ENCODE data around the gene RUNDC1.
A peak's percentile ranks its signal among the peaks of the same experiment; 100 is the strongest.

RUNDC1 gene

DNA sequence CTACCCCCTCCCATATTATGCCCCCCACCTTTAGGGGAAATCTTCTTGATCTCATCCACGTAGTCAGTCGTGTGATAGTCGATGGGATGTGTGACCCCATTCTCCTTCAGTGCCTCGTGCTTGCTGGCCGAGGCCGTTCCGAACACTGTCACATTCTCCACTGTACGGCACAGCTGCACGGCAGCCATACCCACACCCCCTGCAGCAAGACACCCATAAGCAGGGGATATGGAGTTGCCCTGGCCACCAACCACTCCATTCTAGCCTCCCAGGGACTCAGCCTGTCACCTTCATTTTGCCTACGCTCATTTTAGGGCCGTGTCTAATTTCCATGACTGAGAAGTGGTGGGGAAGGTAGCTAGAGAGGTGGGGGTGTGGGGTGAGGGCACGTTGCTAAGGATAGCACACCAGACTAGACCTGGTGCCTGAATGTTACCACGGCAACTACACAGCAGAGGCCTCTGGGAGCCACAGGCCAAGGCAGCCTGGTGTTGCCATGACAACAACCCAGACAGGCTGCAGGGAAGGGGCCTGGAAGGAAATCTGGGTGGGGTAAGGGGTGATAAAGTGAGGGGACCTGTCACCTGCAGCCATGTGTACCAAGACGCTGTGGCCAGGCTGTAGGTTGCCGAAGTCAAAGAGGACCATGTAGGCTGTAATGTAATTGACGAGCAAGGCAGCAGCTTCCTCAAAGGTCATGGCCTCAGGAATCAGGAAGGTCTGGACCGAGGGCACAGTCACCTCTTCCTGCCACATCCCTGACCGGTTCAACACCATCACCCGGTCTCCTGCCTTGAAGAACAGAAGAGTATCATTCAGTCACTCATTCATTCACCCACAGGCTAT is 37.9 kb downstream of the RUNDC1 start:
- no peak for FAIRE-seq

DNA sequence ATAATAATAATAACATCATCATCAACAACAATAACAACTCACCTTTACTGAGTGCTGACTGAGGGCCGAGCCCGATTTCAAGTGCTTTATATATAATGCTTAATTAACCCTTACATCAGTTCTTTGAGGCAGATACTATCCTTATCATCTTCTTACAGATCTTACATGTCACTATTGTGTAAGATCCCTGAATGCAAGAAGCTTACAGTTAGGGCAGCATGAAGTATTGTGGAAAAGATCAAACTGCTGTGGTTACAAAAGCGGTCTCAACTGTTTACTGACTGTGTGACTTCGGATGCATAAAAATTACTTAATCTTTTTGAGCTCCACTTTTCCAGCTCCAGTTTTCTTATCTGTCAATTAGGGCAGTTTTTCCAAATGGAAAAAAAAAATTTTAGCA is 38.6 kb downstream of the RUNDC1 start:
- DNase-seq (ENCODE audit: low spot score): no peak
- FAIRE-seq: no peak

More for the DNA sequence above, 37.9 kb downstream of the RUNDC1 start:
- DNase-seq (ENCODE audit: low spot score): no peak

DNA sequence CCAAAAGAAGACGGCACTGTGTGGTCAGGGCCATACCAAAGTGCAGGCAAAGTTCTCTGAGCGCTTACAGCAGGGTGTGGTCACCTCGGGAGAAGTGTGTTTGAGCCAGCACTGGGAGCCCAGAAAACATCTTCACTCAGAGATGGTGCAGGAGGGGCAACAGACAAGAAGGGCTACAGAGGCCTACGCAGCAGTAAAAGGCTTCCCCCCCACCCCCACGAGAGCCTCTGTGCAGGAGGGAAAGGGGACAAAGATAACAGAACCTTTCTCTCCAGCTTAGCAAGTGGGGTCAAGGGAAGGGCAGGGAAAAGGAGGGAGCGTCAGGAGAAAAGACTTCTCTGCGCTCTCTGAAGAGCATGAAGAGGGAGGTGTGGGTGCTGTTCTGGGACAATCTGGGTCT is 39.1 kb downstream of the RUNDC1 start:
- FAIRE-seq (no peak), DNase-seq (ENCODE audit: low spot score) (no peak)

DNA sequence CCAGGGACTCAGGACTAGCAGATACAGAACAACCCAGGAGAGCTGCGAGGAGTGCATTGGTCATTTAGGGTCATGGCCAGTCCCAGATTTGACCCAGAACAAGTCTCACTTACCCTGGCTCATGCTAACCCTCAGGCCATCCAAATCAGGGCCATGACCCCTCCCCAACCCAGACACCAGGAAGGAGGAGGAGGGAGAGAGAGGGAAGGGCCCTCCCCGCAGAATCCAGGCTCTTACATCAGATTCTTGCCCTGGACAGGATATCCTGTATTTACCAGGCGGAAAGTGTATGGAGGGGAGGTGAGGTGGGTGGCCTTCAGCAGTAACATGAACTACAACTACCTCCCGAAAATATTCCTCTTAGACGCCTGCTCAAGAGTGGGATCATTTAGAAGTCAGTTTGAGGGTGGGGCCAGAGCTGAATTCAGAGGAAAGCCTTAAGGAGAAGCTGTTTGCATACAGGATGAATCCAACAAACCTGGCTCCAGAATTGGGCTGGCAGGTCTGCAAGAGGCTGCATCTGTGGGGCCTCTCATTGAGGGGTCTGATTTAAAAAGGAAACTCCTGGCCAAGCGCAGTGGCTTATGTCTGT is 39.8 kb downstream of the RUNDC1 start:
- no peak for FAIRE-seq
- DNase-seq (ENCODE audit: low spot score): no peak

DNA sequence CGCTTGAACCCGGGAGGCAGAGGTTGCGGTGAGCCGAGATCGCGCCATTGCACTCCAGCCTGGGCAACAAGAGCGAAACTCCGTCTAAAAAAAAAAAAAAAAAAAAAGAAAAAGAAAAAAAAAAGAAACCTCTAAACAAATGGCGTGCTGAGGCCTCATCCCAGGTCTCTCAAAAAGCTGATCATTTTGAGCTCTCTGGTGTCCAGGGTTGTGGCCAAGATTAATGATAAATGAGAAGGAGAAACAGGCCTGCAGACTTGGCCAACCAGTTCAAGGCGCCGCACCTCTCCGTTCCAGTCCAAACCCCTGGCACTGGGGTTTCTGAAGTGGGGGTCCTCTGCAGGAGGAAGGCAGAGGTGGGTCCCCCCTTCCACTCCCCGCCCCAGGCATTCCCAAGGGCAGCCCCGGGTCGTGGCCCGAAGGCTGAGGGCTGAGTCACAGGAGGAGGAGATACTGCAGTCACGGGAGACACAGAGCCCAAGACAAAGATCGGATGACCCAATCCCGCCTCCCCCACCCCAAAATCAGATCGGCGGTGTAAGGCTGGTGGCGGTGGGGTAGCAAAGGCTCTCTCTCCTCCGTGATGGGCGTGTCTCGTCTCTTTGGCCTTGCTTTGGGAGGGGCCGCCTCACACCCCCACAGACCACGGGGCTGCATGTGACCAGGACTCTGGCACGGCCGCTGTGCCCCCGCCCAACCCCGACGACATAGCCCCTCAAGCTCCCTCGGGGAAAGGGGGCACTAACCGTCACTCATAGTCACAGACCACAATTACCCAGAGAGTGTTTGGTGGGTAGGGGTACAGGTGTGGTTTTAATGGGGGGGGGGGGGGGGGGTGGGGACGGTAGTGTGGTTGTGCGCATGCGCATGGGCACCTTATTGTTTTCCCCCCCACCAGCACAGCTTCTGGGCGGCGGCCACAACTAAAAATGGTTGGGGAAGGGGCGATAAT is 40.7 kb downstream of the RUNDC1 start:
- FAIRE-seq: no peak

DNA sequence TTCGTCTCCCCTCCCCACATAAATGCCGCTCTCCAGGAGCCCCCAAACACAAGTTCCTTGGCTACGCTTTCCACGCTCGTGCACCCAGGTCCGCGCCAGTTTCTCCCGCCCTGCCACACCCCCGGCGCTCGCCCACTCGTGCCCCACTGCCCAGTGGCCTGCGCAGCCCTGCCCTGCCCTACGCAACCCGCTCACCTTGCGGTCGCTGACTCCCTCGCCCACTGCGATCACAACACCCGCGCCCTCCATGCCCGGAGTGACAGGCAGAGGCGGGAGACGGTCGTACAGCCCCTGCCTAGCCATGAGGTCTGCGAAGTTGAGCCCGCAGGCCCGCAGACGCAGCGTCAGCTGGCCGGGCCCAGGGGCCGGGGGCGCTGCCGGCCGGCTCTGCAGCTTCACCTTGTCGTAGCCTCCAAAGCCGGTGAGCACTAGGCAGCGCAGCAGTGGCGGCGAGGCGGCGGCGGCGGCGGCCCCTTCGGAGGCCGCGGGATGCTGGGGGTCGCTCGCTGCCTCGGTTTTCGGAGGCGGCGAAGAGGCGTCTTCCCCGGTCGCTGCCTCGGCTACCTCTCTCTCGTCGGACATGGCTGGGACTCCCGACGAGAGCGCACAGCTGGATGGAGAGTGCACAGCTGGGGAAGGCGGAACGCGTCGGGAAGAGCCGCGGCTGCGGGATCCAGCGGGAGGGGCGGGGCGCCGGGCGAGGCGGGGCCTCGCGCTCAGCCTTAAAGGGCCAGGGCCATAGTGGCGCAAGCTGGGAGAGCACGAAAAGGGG is 41.6 kb downstream of the RUNDC1 start, which contains the start of gene VAT1:
Gene VAT1, minus strand, starts transcription at position 645 of the 772 bp plus-strand sequence. Its CDS starts 63 bp downstream, at position 582.
- no peak for FAIRE-seq
- peak; percentile 54 for DNase-seq (ENCODE audit: low spot score)

More for the DNA sequence above, 40.7 kb downstream of the RUNDC1 start:
- DNase-seq (ENCODE audit: low spot score): peak; percentile 55

DNA sequence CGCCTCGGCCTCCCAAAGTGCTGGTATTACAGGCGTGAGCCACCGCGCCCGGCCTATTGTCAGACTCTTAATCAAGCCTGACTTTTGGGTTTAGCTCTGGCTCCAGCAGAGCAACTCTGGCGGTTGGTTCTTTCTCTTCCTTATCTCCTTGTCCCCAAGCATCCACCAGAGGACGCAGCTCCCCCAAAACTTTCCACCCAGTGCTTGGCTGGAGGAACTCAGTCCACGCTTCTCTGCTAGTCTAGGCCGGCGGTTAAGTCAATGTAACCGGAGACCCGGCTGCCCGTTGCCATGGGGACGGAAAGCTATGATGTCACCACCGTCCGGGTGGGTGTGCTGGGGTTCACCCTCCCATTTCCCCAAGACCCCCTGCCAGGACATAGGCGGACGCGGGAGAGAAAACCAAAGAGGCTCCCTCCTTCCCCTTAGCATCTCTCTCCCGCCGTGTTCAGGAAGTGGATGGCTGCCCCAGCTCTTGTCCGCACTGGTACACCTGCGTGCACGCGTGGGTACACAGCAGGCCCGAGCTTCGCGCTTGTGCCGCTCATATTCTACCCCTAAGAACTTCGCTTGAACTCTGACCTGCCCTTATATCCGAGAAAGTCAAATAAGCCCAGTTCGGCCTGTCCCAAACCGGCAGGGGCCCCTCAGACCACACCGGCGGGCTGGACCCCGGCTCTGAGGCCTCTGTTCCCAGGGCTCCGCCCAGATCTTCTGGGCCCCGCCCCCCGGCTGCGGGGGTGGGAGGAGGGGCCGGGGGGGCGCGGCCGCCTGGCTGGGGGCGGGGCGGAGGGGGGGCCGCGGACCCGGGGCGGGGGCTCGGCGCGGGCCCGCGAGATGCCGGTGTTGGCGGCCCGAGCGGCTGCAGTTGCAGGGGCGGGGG is 44.3 kb downstream of the RUNDC1 start, which contains the start of gene RND2:
Gene RND2, plus strand, starts transcription at position 825 of the 883 bp plus-strand sequence. CDS start 117 bp downstream, outside the sequence.
- no peak for FAIRE-seq

DNA sequence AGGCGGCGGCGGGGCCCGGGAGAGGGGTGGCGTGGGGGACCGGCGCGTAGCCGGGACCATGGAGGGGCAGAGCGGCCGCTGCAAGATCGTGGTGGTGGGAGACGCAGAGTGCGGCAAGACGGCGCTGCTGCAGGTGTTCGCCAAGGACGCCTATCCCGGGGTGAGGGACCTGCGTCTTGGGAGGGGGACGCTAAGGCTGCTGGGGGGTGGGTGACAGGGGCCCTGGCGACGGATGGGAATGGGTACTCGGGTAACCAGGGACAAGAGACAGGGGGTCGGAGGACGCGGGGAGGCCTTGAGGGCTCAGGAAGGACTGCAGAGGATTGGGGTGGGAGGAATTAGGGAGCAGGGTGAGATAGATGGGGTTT is 44.9 kb downstream of the RUNDC1 start:
- DNase-seq (ENCODE audit: low spot score) (no peak), FAIRE-seq (no peak)

More for the DNA sequence above, 44.3 kb downstream of the RUNDC1 start, which contains the start of gene RND2:
- peak; percentile 64 for DNase-seq (ENCODE audit: low spot score)

DNA sequence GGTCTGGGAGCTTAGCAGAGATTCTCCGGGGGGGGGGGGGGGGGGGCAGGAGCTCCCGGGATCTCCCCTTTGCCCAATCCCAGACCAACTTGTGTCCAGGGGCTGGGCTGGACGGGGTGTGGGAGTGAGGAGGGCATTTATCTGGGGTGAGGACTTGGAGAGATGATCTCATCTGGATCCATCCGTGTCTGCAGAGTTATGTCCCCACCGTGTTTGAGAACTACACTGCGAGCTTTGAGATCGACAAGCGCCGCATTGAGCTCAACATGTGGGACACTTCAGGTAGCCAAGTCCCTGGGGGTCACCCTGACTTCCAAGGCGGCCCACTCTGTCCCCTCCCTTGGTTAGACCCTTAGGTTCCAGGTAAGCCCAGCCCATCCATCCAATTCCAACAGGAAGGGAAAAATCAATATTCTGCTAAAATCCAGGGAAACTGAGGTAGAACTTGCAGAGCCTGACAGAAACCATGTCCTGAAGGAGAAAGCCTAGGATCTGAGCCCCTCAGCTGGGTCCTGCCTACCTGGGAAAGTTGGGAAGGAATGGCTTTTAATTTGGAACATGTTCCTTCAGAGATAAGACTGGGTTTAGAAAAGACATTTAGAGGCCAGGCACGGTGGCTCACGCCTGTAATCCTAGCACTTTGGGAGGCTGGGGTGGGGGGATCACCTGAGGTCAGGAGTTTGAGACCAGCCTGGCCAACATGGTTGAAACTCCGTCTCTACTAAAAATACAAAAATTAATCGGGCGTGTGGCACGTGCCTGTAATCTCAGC is 45.6 kb downstream of the RUNDC1 start:
- DNase-seq (ENCODE audit: low spot score) (no peak), FAIRE-seq (no peak)

DNA sequence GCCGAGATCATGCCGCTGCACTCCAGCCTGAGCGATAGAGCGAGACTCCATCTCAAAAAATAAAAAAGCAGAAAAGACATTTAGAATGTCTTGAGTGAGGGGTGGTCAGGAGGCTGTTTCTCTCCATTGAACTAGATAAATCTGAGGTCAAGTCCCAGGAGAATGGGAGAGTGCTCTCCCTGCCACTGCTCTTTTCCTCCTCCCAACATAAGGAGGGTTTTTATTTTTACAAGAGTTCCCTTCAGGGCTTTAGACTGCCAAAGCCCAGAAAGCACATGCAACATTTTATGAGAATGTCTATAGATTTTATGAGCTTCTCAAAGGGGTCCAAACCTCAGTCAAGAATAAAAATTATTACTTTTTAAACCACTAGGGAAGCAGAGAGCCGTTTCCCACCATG is 46.2 kb downstream of the RUNDC1 start:
- FAIRE-seq (no peak), DNase-seq (ENCODE audit: low spot score) (no peak)

DNA sequence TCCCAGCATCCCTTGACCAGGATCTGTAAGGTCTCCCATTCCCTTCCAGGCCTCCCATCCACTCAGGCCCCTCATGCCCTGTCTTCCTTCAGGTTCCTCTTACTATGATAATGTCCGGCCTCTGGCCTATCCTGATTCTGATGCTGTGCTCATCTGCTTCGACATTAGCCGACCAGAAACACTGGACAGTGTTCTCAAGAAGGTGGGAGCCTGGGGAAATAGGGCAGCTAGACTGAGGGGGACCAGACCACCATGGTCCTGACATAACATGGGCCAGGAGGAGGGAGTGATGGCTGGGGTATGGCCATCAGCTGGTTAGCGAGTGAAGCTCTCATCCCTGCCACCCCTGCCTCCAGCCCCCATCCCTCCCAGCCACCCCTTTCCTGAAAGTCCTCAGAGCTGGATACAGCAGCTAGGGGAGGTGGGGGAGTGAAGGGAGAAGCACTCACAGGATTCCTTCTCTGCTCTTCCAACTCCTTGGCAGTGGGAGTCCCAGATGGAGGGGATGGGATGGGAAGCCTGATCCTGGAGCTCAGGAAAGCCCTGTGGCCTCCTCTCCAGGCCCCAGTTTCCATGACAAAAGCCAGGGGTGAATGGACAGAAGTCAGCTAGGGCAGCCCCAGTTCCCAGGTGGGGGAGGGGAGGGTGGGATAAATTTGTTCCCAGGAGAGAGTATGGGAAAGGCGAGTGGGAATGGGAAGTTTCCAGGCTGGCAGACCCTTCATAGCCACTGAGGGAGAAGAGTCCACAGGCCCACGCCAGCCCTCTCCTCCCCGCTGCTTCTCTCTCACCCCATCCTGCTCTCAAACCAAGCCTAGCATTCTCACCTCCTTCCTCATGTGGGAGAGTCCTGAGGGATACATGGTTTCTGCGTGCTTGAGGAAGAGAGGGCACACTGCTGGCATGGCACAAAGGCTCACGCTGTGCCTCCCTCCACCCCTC is 47.0 kb downstream of the RUNDC1 start:
- FAIRE-seq (no peak), DNase-seq (ENCODE audit: low spot score) (no peak)

DNA sequence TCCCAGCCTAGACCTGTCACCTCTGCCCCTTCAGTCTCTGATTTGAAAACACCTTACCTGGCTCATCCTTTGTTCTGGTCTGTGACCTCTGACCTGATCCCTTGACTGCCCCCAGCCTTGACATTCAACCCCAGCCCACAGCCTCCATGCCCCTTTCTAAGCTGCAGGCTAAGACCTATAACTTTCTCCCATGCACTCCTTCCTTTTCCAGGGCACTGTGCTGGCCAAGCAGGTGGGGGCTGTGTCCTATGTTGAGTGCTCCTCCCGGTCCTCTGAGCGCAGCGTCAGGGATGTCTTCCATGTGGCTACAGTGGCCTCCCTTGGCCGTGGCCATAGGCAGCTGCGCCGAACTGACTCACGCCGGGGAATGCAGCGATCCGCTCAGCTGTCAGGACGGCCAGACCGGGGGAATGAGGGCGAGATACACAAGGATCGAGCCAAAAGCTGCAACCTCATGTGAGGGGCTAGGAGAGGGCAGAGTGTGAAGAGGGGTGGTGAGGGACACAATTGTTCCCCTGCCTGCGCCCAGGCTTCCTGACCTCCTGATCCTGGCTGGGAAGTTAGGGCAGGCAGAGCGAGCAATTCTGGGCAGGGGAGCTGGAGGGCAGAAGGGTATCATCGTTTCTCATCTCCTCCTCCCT is 48.0 kb downstream of the RUNDC1 start:
- DNase-seq (ENCODE audit: low spot score) (no peak), FAIRE-seq (no peak)

DNA sequence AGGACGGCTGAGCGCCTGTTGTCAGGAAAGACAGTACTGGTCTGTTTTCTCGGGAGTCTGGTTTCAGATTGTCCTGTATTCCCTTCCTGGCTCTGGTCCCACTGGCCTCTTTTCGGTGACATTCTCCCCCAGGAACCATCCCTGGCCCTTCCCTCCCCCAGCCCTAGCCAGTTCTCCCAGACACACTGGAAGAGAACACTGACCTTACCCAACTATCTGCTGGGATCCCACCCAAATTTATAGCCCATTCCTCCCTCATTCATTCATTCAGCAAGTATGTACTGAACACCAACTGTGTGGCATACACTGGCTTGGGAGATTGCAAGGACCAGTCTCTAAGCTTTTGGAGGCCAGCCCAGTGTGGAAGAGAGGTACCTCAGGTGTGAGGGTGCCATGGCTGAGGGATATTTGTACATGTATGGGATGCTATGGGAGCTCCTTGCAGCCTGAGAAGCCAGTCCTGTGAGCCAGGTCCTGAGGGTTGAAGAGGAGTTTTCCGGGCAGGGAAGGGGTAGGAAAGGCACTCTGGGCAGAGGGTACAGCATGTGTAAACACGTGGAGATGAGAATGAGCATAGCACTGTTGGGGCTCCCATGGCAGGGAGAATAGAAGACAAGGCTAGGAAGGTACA is 49.9 kb downstream of the RUNDC1 start:
- no peak for FAIRE-seq

DNA sequence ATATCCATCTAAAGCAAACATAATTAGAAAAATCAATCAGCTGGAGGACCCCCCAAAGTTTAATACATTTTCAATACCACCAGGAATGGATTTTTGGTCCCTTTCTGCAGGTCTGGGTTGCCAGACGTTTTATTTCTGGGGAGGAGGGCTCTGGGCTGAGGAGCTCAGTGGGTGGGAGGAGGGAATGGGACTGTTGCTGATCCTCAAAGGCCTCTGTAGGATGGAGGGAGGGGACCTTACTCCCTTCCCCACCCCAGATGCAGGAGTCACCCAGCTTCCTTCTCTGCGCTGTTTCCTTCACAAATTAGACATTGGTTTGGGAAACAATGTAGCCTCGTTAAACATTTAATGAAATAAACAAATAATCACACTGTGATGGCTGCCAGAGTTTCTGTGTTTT is 51.3 kb downstream of the RUNDC1 start:
- FAIRE-seq: no peak

More for the DNA sequence above, 49.9 kb downstream of the RUNDC1 start:
- no peak for DNase-seq (ENCODE audit: low spot score)

DNA sequence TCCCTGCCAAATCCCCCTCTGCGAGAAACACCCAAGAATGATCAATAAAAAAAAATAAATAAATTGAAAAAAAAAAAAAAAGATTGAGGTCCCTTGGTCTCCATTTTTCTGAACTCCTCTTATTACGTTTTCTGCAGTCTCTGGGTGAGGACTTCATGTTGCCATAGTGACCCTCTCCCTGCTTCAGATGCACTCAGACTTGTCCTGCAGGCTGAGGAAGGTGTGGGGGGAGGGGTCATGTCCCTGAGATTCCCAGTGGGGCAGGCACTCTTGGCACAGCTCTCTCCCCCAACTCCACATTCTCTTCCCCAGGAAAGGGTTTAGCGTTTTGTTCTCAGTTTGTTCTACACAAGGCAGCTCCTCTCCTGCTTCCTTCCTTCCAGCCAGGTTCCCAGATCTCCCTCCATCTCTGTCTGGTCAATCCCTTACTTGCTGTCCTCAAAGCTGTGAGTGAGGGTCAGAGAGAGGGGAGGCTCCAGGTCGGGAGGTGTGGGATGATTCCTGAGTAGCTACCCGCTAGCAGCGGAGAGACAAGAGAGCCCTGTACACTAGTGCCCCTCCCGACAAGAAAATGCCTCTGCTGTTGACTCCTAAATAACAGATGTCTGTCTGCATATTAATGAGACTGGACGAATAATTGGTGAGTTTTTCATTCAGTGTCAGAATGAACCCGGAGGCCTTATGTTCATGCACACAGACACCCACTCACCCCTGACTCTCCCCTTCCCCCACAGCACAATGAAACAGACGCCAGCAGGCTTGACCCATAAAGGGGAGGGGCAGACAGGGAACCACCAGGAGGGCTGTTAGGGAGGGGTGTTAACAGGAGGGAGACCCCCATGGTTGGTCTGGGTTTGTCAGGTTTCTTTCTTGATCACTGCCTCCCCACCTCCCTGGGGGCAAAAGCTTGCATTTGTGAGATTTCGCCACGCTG is 53.9 kb downstream of the RUNDC1 start:
- DNase-seq (ENCODE audit: low spot score) (no peak), FAIRE-seq (no peak)

More for the DNA sequence above, 51.3 kb downstream of the RUNDC1 start:
- DNase-seq (ENCODE audit: low spot score): no peak

DNA sequence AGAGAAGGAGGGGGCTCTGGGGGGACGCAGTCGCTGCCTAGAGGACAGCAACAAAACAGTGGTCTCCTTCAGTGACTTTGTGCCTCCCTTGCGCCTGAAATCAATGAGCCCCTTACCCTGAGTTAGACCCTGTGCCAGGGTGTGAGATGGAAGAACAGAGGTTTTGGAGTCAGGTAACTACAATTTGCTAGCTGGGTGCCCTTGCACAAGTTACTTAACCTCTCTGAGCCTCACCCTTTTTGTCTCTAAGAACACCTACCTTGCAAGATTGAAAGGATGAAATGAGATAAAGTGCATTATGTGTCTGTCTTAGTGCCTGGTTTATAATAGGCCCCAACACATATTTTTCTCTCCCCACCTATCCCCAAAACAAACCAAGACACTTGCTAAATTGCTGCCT is 54.5 kb downstream of the RUNDC1 start:
- FAIRE-seq: no peak
- DNase-seq (ENCODE audit: low spot score): no peak
